Tibial artery (tissue), 4 donors: ENCODE measurements around the gene TBATA.

Source experiments
- DNase-seq, 2 donors: peaks; one replicate each; pipeline ENCODE4 v3.0.0-alpha.2; 2019
- H3K27ac ChIP-seq, 2 donors: fragments of 200-600 bp; sonication (generic) in 1 of 2; 1 replicate in 1 of 2; 2 replicates in 1 of 2; pipeline ENCODE4 v1.5.1; 2018 to 2019; ENCODE audit warnings: mild to moderate bottlenecking in 1 of 2
- H3K27me3 ChIP-seq, 2 donors: fragments of 200-600 bp; sonication (generic) in 1 of 2; one replicate each; pipeline versions ENCODE4 v1.5.1 to v1.6.0; 2016 to 2019
- H3K36me3 ChIP-seq, 3 donors: fragments of 200-600 bp; sonication (generic) in 2 of 3; one replicate each; pipeline ENCODE4 v1.5.1; 2016 to 2019; ENCODE audit warnings: mild to moderate bottlenecking in 2 of 3
- H3K4me1 ChIP-seq, 4 donors: fragments of 200-600 bp; sonication (generic) in 2 of 4; 1 replicate in 3 of 4; 2 replicates in 1 of 4; pipeline ENCODE4 v1.5.1; 2016 to 2019
- H3K4me3 ChIP-seq, 2 donors: fragments of 200-600 bp; sonication (generic) in 1 of 2; 1 replicate in 1 of 2; 2 replicates in 1 of 2; pipeline ENCODE4 v1.5.1; 2018 to 2019; ENCODE audit warnings: mild to moderate bottlenecking in 2 of 2
- H3K9me3 ChIP-seq, 3 donors: fragments of 200-600 bp; sonication (generic) in 1 of 3; one replicate each; pipeline ENCODE4 v1.5.1; 2016 to 2019
- CTCF ChIP-seq, 2 experiments: fragments of 200-600 bp in 1 of 2; fragments of 450-650 bp in 1 of 2; IDR thresholded peaks; one replicate each; pipeline ENCODE4 v1.5.1; 2017 to 2019; ENCODE audit warnings: antibody characterized with exemption in 2 of 2, mild to moderate bottlenecking in 1 of 2, moderate library complexity in 1 of 2
- intact Hi-C: fragments of 100-400 bp; cut with DNase I; formaldehyde crosslinking; loops from one replicate; pipeline ENCODE4 v1.15.0; 2023; ENCODE audit warnings: low total_unique reads

TBATA gene

GRCh38 chr10:70730955-70731354 is 54.2 kb downstream of the TBATA start:
- intact Hi-C loops: no loop called here
- no peak for DNase-seq
- no peak overlapping the region for H3K27ac ChIP-seq
- H3K27me3 ChIP-seq: no peaks in the 10 kb centered on the region
- no peak for TF ChIP-seq CTCF (IDR thresholded peaks at IDR 0.05)
- no peaks in the 10 kb centered on the region for H3K4me1 ChIP-seq
- H3K4me3 ChIP-seq: no peak overlapping the region
- no peaks in the 10 kb centered on the region for H3K9me3 ChIP-seq
- H3K36me3 ChIP-seq: no peaks in the 10 kb centered on the region

GRCh38 chr10:70729763-70730357 is 55.3 kb downstream of the TBATA start:
- H3K27ac ChIP-seq: no peak overlapping the region
- no peak for TF ChIP-seq CTCF (IDR thresholded peaks at IDR 0.05)
- no peaks in the 10 kb centered on the region for H3K36me3 ChIP-seq
- no peaks in the 10 kb centered on the region for H3K4me1 ChIP-seq
- DNase-seq: no peak
- H3K27me3 ChIP-seq: no peaks in the 10 kb centered on the region
- no peak overlapping the region for H3K4me3 ChIP-seq
- H3K9me3 ChIP-seq: no peaks in the 10 kb centered on the region
- intact Hi-C loops: no loop called here

- no peak for DNase-seq
- no peak for TF ChIP-seq CTCF (IDR thresholded peaks at IDR 0.05)
- intact Hi-C loops: no loop called here
- Histone ChIP-seq H3K4me1 (no peaks in the 10 kb centered on the region), H3K27ac (no peak overlapping the region), H3K9me3 (no peaks in the 10 kb centered on the region), H3K36me3 (no peaks in the 10 kb centered on the region), H3K27me3 (peaks cover 0 to 2% of the 10 kb centered on the region in 2 donors), H3K4me3 (no peak overlapping the region)
Measured at GRCh38 chr10:70728328-70728727, 56.8 kb downstream of the TBATA start.

GRCh38 chr10:70726909-70727495 is 58.2 kb downstream of the TBATA start:
- Histone ChIP-seq H3K9me3 (no peaks in the 10 kb centered on the region), H3K27ac (no peak overlapping the region), H3K36me3 (no peaks in the 10 kb centered on the region), H3K4me1 (no peaks in the 10 kb centered on the region), H3K4me3 (no peak overlapping the region), H3K27me3 (peaks cover 0 to 2% of the 10 kb centered on the region in 2 donors)
- TF ChIP-seq CTCF (IDR thresholded peaks at IDR 0.05): no peak
- DNase-seq: no peak
- intact Hi-C loops: no loop called here

- no peak overlapping the region for H3K27ac ChIP-seq
- intact Hi-C loops: no loop called here
- TF ChIP-seq CTCF (IDR thresholded peaks at IDR 0.05): no peak
- no peaks in the 10 kb centered on the region for H3K4me1 ChIP-seq
- H3K9me3 ChIP-seq: no peaks in the 10 kb centered on the region
- no peak for DNase-seq
- H3K4me3 ChIP-seq: no peak overlapping the region
- H3K36me3 ChIP-seq: no peaks in the 10 kb centered on the region
- H3K27me3 ChIP-seq: peaks cover 0 to 2% of the 10 kb centered on the region in 2 donors
Measured at GRCh38 chr10:70723771-70724170, 61.4 kb downstream of the TBATA start.
